ENCODE results near the gene FZD2.
"Not testable (repeated sequence)": the region's sequence is repeated elsewhere in the genome, so short reads cannot be mapped to it uniquely, and the experiment has no call there.

FZD2 gene
- 0 to 0.06 reads per million in 2 experiments for total RNA-seq

DNA sequence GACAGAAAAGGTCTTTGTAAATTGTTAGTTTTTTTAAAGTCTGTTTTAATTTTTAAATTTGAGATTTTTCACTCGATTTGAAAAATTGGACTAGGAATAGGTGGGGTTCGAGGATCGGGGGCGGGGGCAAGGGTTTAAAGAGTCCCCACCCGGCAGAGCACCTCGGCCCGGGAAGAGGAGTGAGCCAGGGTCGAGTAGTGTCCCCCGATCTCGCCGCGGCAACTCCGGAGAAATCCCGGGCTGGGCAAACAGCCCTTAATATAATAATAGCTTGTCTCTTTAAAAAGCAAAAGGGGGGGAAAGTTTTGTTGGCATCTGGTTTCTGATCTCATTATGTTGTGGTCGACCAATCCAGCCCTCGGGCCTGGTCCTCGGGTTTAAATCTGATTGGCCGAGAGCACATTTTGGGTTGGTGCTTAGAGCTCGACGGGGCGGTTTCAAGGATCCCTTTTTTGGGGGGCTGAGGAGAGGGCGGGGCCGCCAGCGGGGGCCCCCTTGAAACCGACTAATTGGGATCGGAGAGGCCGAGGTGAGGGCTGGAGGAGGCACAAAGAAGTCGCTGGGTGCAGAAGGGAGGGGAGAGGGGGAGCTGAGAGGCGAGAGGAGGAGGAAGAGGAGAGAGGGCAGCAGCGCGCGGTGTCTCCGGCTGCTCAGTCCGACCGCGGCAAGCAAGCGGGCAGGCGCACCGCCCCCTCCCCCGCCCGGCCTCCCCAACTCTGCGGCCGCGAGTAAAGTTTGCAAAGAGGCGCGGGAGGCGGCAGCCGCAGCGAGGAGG lies at the start of gene FZD2:
FZD2 (plus strand) TSS at position 653 of the 775 bp plus-strand sequence. CDS start 205 bp downstream, outside the sequence.
- no peak for DNase-seq (ENCODE audit: low read depth)

DNA sequence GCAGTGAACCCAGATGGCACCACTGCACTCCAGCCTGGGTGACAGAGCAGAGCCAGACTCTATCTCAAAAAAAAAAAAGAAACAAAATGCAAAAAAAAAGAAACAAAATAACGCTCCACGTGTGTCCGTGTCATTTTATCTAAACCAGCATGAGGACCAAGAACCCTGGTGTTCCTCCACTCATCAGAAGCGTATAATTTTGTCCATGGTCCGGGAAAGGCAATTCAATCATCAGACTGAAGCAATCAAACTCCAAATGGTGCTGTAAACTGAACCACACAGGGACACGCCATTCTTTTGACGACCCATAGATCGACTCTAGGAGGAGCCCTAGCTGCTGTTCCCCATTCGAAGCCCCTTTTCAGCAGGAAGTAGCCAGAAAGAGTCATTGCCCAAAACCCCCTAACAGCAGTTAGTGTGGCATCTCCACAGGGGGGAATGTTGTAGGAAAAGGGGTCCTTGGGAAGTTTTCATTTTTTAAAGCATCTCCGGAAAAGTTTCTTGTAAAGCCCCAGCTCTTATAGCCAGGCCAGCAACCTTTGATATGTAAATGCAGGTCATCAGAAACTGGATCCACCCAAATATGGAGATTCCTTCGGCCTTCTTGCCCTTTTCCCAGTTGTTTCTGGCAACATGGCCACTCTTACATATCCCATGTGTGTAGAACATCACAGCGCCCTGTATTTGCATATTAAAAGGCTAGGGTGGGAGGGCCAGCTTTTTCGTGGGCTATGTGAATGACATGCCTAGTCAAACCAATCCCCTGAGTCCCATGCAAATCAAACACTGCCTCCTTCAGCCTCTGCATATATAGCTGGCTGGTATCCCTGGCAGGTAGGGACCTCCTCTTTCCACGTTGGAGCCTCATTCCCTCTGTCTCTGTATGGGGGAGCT lies 45.8 kb upstream of the FZD2 start:
- DNase-seq (ENCODE audit: low read depth), result not testable (repeated sequence)

DNA sequence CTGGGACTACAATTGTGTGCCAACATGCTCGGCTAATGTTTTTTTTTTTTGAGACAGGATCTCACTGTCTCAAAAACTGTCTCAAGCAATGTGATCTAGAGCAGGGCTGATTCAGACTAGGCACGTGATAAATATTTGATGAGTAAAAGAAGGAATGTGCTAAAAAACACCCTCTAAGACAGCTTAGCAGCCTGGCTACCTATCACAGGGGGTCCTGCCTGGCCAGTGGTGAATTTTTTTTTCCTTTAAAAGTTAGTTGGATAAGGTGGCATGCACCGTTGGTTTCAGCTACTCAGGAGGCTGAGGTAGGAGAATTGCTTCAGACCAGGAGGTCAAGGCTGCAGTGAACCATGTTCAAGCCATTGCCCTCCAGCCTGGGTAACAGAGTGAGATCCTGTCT lies 39.3 kb upstream of the FZD2 start:
- DNase-seq (ENCODE audit: low read depth), result no peak

DNA sequence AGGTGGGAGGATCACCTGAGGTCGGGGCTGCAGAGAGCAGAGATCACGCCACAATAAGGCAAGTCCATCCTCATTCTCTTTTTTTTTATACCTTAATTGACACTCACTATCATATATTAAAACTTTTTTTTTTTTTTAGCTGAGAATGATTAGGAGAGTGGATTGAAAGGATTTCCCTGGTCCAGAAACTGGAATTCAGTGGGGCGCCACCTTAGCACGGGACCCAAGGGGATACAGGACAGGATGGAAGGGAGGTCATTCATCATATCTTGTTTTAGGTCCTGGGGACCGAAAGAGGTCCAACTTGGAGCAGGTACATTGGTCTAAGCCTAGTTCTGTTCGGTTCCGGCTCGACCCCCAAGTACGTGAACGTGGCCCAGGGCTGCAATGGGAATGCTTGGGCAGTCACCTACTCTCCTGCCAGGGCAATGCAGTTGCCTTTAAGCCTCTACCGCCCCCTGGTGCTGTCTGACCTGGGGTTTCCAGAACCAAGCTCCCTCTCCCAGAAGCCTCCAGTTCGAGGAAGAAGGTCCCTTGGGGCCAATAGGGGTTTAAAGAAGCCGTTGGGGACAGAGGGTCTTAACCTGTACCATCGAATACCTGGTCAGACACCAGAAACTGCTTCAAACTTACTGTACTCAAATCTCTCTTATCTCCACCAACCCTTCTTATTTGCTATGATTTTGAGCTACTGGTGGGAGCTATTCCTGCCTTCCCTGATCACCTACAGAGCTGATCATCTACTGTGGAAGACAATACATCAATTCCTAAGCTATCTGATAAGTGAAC lies 34.2 kb upstream of the FZD2 start:
- peak; percentile 12 for DNase-seq (ENCODE audit: low read depth)

DNA sequence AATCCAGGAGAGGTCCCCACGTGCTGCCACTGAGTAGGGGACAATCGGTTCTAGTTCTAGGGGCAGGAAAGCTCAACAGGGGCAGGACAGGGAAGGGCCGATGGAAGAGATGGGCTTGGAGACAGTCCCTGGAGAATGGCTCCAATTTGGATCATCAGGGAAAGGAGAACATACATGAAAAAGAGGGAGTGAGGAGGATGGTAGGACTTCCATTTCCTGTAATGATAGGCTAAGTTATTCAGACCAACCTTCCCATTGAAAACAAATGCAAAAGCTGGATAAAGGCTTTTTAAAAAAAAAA lies 33.7 kb upstream of the FZD2 start:
- DNase-seq (ENCODE audit: low read depth), result no peak

DNA sequence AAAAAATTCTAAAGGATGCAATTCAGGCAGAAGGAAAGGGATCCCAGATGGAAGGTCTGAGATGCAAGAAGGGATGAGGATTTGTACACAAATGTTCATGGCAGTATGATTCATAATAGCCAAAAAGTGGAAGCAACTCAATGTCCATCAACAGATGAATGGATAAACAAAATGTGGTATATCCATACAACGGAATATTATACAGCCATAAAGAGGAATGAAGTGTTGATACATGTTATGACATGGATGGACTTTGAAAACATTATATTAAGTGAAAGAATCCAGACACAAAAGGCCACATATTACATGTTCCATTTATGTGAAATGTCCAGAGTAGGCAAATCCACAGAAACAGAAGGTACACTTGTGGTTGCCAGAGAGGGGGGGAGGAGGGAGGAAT lies 30.2 kb upstream of the FZD2 start:
- DNase-seq (ENCODE audit: low read depth), result no peak

DNA sequence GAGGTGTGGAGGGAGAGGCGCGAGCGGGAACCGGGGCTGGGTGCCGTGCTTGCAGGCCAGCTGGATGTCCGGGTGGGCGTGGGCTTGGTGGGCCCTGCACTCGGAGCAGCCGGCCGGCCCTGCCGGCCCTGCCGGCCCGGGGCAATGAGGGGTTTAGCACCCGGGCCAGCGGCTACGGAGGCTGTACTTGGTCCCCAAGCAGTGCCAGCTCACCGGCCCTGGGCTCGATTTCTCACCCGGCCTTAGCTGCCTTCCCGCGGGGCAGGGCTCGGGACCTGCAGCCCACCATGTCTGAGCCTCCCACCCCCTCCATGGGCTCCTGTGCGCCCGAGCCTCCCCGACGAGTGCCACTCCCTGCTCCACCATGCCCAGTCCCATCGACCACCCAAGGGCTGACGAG lies 29.3 kb upstream of the FZD2 start:
- no peak for DNase-seq (ENCODE audit: low read depth)

DNA sequence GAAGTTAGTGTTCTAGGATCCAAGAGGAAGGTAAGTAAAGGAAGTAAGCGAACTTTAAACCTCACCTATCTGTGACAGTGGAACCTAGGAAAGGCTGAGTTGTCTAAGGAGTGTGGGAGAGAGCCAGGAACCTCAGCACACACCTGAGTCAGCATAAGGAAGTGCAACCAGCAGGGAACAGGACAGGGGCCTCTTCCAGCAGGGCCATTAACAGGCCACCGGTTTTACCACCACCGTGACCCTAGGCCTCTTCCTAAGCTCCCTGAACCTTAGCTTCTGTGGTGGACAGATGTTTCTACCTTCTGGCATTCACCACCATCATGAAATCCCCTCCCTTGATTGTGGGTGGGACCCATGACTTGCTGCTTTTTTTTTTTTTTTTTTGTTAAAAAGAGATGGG lies 27.4 kb upstream of the FZD2 start:
- no peak for DNase-seq (ENCODE audit: low read depth)

DNA sequence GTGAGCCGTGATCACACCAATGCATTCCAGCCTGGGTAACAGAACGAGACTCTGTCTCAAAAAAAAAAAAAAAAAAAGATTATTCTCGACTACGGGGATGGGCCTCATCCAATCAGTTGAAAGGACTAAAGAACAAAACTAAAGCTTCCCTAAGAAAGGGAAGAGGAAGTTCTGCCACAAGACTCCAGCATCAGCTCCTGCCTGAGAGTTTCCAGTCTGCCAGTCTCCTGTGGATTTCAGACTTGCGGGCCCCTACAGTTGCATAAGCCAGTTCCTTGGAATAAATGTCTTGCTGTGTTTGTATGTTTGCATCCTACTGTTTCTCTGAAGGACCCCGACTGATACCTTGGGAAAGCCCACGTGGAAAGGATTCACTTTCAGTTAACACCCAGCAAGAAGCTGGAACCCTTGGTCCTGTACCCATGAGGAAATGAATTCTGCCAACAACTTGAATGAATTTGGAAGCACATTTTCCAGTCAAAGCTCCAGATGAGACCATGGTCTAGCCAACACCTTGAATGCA lies 26.3 kb upstream of the FZD2 start:
- no peak for DNase-seq (ENCODE audit: low read depth)

DNA sequence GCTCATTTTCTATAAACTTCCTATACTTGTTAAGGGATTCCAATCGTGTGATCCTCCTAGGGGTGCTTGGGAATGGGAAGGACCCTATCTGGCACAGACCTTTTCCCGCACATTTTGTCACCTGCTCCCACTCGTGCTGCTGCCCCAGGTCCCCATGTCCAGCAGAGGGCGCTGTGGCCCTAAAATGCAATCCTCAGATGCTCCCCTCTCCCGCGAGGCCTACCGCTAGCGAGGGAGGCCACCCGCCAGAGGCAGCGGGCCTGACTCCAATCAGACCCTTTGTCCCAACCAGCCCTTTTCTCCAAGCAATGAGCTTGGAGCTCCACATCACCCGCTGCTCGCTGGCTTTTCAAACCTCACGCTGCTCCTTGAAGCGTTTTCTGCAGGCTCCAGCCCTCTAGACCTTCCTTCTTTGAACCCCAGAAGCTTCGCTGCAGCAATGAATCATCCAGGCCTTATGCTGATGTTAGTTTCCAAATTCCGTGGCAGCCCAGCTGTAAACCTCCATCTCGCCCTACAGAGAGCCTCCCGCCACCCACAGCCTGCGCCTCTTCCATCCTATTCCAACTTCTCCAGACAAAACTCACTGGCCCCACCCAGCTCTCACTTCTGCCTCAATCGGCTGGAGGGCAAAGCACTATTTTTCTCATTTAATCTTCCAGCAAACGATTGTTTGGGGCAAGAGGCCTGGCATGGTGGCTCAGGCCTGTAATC lies 23.6 kb upstream of the FZD2 start:
- peak; percentile 76 for DNase-seq (ENCODE audit: low read depth)

DNA sequence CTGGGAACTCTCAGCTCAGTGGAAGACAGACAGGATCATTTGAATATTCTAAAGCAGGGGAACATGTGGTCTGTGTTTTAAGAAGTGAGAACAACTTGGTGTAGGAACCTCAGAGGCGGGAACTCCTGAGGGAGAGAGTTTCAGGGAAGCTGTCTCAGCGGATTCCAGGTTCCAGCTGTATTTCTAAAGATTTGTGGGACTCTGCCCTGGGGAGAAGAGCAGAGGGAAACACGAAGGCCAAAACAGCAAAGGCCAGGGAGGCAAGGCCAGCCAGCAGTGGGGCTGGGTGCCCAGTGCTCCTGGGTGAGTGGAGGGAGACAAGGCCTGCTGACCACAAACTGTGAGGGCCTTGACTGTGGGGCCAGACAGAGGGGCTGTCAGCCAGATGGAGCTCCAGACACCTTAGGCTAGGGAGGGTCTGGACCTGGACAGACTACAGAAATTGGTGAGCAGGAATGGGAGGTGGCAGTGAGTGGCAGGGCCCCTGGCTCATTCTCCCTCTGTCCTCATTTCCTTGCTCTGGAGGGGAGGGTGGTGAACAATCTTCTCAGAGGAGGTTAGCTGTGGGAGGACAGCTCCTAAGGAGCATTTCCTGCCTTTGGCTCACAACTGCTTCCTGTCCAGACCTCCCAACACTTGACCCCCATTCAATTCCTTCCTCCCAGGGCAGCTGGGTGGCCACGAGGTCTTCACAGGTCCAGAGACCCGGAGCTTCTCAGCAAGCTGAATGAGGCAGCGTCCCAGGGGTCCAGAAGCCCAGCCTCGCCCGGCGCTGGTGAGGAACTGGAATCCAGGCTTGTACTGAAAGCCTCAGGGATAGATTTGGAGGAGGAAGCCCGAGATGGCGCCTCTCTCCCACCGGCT lies 21.0 kb upstream of the FZD2 start:
- no peak for DNase-seq (ENCODE audit: low read depth)

DNA sequence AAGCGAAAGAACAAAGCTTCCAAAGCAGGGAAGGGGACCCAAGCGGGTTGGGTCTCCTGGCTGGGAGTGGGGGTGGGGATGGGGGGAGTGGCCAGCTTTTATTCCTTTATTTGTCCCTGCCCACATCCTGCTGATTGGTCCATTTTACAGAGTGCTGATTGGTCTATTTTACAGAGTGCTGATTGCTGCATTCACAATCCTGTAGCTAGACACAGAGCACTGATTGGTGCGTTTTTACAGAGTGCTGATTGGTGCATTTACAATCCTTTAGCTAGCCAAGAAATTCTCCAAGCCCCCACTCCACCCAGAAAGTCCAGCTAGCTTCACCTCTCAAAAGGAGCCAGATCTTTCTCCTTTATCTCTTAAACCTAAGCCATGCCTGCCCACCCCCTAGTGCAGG lies 19.4 kb upstream of the FZD2 start:
- not testable (repeated sequence) for DNase-seq (ENCODE audit: low read depth)

DNA sequence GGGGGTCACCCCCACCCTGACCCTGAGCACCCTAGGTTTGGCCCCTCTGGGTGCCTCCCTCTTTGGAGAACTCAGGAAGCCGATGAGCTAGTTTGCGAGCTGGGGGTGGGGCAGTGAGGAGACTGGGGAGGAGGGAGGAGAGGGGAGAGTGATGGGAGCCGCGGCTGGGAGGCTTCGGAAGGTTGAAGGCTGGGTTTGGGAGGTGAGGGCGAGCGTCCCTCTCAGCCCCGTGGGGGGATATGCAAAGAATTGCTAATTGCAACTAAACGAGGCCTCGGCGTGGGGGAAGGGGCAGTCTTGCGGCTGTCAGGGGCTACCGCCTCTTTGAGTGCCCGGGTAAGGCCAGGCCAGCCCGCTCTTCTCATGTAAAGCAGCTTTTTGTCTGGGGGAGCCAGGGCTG lies 17.6 kb upstream of the FZD2 start:
- no peak for DNase-seq (ENCODE audit: low read depth)

DNA sequence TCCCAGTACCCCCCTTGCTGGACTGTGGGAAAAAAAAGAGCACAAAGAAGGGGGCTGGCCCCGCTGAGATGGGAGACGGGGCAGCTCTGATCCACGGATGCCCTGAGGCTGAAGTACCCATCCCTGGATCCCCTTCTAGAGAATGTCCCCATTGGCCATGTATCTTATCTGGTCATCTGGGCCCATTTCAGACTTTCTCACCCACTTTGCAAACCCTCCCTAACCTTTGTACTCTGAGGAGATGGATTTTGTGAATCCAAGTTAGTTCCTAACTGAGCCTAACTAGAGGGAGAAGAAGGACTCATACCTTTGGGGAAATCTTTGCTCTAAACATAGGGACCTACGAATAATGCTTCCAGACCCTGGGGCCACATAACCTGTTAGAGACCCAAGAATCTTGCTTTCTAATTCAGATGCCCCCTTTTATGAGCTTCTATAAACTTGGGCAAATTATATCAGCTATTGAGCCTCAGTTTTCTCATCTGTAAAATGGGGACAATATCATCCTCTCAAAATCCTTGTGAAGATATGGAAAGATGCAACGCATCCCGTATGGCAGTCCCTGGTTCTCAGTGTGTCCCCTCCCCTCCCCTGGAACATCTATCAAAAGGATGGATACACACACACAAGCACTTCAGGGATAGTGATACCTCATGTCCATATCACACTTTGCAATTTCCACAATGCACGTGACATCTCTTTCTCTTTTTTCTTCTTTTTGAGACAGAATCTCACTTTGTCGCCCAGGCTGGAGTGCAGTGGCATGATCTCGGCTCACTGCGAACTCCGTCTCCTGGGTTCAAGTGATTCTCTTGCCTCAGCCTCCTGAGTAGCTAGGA lies 16.8 kb upstream of the FZD2 start:
- no peak for DNase-seq (ENCODE audit: low read depth)

DNA sequence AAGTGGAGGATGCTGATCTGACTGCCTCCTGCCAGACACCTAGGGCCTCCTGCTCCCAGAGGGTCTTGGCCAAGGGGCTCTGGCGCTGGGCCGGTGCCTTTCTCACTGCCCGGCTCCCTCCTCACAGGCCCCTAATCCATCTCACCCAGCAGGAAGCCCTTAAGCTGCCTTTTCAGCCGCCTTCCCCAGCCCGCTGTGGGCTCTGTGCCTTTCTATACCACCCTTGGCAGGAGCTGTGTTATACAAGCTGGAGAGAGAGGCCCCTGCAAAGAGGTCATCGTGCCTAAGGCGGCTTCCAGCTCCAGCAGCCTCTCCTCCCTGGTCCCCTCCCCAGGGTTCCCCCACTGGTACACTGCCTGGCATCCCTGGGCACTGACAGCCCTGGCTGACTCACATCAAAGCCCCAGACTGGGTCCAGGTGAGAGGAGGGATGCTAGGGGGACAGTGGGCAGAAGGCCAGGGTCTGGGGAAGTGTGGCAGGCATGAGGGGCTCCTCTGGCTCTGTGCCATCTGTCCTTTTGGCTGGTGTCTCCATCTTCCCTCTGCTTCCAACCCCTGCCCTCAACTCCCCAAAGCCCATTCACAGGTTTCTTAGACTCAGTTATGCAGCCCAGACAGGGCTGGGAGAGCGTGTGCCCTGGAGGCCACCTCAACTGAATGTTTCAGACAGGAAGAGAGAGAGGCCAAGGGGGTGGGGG lies 15.3 kb upstream of the FZD2 start:
- DNase-seq (ENCODE audit: low read depth), result no peak

DNA sequence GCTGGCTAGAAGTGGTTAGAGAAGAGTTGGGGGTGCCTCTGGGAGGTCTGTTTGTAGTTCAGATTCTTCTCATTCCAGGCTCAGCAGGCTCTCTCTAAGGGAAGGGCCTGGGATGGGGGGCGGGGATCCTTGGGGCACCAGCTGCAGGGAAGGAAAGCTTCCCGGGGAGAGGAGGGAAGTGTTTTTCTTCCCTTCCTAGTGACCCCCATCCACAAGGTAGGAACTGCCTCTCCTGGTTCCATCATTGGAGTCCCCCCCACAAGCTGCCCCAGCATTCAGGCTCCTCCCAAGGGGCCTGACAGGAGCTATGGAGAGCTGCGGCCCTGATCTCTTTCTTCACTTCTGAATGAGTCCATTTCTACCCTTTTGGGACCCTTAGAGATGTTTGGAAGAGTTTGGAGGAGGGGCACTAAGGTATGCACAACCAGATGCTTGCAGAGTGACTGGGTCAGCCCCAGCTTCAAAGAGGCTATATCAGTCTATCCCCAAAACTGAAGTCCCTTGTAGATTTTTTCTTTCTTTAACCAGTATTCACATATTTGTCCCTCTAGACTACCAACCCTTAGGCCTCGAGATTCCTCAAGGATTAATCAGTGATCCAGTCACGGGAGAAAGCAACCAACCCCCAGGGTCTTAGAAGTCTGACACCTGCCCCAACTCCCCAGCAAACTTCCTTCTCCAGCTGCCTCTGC lies 13.9 kb upstream of the FZD2 start:
- DNase-seq (ENCODE audit: low read depth), result no peak

DNA sequence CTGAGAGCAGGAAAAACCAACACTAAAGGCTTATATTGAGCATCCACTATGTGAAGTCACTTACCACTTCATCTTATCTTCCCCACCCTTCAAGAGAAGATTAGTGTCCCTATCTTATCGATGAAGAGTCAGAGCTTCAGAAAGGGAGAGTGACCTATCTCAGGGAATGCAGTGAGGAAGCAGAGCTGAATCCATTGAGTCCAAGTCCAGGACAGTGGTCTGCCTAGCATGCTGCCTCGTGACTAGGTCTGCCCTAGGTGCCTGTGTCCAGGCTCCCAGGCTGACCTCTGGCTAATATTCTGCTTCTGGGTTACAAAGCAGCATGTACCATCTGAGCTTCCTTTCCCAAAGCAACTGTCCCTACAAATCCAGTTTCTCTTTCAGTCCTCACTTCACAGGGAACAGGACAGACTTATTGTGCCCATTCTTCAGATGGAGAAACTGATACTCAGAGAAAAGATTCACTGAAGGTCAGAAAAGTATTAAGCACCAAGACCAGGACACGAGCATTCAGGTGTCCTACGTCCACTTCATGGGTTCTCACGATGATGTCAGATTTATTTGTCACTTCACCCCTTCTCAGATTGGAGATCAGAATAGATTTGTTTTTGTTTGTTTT lies 13.3 kb upstream of the FZD2 start:
- DNase-seq (ENCODE audit: low read depth), result no peak
